SK-N-MC (cell line): ENCODE results near the gene DHX32.

Experiments
- EZH2 ChIP-seq: fragments of 200-600 bp; sonication (generic); IDR thresholded peaks from one replicate; pipeline ENCODE4 v1.6.1; 2017; ENCODE audit warnings: antibody characterized with exemption
- POLR2AphosphoS5 ChIP-seq: IDR thresholded peaks from 2 replicates; pipeline ENCODE4 v1.6.1; 2012; ENCODE audit warnings: mild to moderate bottlenecking, low read depth, low read length, borderline replicate concordance

DNA sequence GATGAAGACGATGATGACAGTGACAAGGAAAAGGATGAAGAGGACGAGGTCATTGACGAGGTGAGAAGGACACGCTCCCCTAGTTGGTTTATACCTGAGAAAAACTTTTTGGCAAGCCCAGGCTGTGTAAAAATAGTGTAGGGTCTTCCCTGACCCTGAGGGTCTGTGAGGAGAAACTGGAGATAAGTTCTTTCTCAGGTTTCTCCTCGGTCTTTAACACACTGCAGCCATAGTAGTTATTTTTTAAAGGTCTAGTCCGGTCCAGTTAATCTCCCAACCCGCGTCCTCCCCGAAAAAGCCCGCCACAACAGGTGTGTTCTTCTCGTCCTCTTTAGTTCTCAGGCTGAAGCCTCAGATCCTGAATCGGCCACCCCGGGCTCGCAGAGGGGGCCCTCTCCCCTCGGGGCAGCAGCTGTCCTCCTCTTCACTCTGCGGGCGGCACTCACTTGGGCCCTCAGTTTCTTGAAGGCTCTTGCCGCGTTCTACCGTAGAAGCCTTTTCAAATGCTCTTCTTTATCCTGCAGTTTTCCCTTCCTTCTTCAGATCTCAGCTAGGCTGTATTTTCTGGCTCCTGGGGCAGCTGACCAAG lies 57.3 kb downstream of the DHX32 start:
- TF ChIP-seq EZH2 (no peak), POLR2AphosphoS5 (no peak)
